Upper lobe of left lung (tissue), 6 donors: ENCODE data around the gene LTBP1. TPM values are rescaled to one million over a fixed set of nuclear protein-coding genes. Genes with fewer than 3 reads are reported as not detected.

Experiments used
- ATAC-seq, 2 donors: fragments of 200-7000 bp; cut with Tn5 transposase; one replicate each; pipeline ENCODE4 v1.9.1; 2022; ENCODE audit warnings: mild to moderate bottlenecking in 2 of 2, moderate library complexity in 2 of 2; ENCODE audit not compliant: low FRiP score in 2 of 2
- DNase-seq, 2 donors: peaks; one replicate each; pipeline ENCODE4 v3.0.0-alpha.2; 2019 to 2020
- H3K27ac ChIP-seq, 4 donors: fragments of 200-600 bp; sonication (generic); one replicate each; pipeline ENCODE4 v1.5.1; 2016 to 2019
- H3K27me3 ChIP-seq, 4 donors: fragments of 200-600 bp; sonication (generic); one replicate each; pipeline ENCODE4 v1.5.1; 2017 to 2019
- H3K36me3 ChIP-seq, 4 donors: fragments of 200-600 bp; sonication (generic); one replicate each; pipeline ENCODE4 v1.5.1; 2016 to 2019
- H3K4me1 ChIP-seq, 4 donors: fragments of 200-600 bp; sonication (generic); one replicate each; pipeline ENCODE4 v1.5.1; 2018 to 2019
- H3K4me3 ChIP-seq, 4 donors: fragments of 200-600 bp; sonication (generic); one replicate each; pipeline ENCODE4 v1.5.1; 2017 to 2019; ENCODE audit warnings: mild to moderate bottlenecking in 2 of 4, moderate library complexity in 1 of 4
- H3K9me3 ChIP-seq, 4 donors: fragments of 200-600 bp; sonication (generic); one replicate each; pipeline ENCODE4 v1.5.1; 2018 to 2019
- CTCF ChIP-seq, 6 experiments: fragments of 450-650 bp in 4 of 6; fragments of 200-600 bp in 2 of 6; sonication (generic) in 2 of 6; IDR thresholded peaks; one replicate each; pipeline ENCODE4 v1.5.1; 2016 to 2019; ENCODE audit warnings: antibody characterized with exemption in 6 of 6
- EP300 ChIP-seq, 4 donors: sonication (generic); formaldehyde crosslinking; IDR thresholded peaks; one replicate each; pipeline ENCODE4 v1.5.1; 2017; ENCODE audit warnings: antibody characterized with exemption in 4 of 4, control low read depth in 2 of 4
- POLR2A ChIP-seq, 4 donors: fragments of 450-650 bp; IDR thresholded peaks; one replicate each; pipeline ENCODE4 v1.5.1; 2016 to 2017; ENCODE audit warnings: antibody characterized with exemption in 4 of 4, mild to moderate bottlenecking in 2 of 4
- POLR2AphosphoS5 ChIP-seq, 2 donors: sonication (generic); formaldehyde crosslinking; IDR thresholded peaks; one replicate each; pipeline ENCODE4 v1.5.1; 2017; ENCODE audit warnings: antibody characterized with exemption in 2 of 2
- WGBS, 2 donors: methylation state at CpG; one replicate each; pipeline ENCODE4 v1.1.5; 2017 to 2018; 5-methylcytosine and 5-hydroxymethylcytosine counted together
- total RNA-seq, 6 donors: library from RNA; depleted of rRNA in 4 of 6; stranded (reverse); fragments of >200 nt in 4 of 6; gene quantifications; one replicate each; pipeline versions ENCODE4 v1.1.0 to v1.2.1, GENCODE V29; 2016 to 2021
- donor health status: DM: no; HTN: no; CAD: no; lungs with moderate emphysema.
- donor health status: DM: no; HTN: yes; CAD: no; lungs with severe emphysema.

The LTBP1 gene
- total RNA-seq, 6 donors from 2014 or later: 11.5 to 45.0 (median 27.1) TPM

GRCh38 chr2:33216508-33217182, 269.9 kb downstream of the LTBP1 start:
- Histone ChIP-seq H3K27me3 (no peaks in the 10 kb centered on the region), H3K4me3 (no peak overlapping the region), H3K4me1 (no peaks in the 10 kb centered on the region), H3K27ac (no peak overlapping the region), H3K9me3 (no peaks in the 10 kb centered on the region), H3K36me3 (no peaks in the 10 kb centered on the region)
- TF ChIP-seq POLR2AphosphoS5 (IDR thresholded peaks at IDR 0.05) (no peak), CTCF (IDR thresholded peaks at IDR 0.05) (no peak), EP300 (IDR thresholded peaks at IDR 0.05) (no peak), POLR2A (IDR thresholded peaks at IDR 0.05) (no peak)
- 75 to 87% methylated on average over 3 of the region's 3 CpGs for WGBS, 2 donors
- peak; percentile 5 to 15 for ATAC-seq
- DNase-seq: no peak

GRCh38 chr2:33217406-33217805, 270.7 kb downstream of the LTBP1 start:
- Histone ChIP-seq H3K4me3 (no peak overlapping the region), H3K36me3 (no peaks in the 10 kb centered on the region), H3K27me3 (no peaks in the 10 kb centered on the region), H3K9me3 (no peaks in the 10 kb centered on the region), H3K4me1 (no peaks in the 10 kb centered on the region), H3K27ac (no peak overlapping the region)
- DNase-seq: no peak
- 73 to 79% methylated on average over 3 of the region's 3 CpGs for WGBS, 2 donors
- TF ChIP-seq POLR2A (IDR thresholded peaks at IDR 0.05) (no peak), CTCF (IDR thresholded peaks at IDR 0.05) (no peak), EP300 (IDR thresholded peaks at IDR 0.05) (no peak), POLR2AphosphoS5 (IDR thresholded peaks at IDR 0.05) (no peak)
- ATAC-seq: no peak

GRCh38 chr2:33219114-33219513, 272.4 kb downstream of the LTBP1 start:
- Histone ChIP-seq H3K27me3 (no peaks in the 10 kb centered on the region), H3K27ac (no peak overlapping the region), H3K4me3 (no peak overlapping the region), H3K36me3 (no peaks in the 10 kb centered on the region), H3K4me1 (no peaks in the 10 kb centered on the region), H3K9me3 (no peaks in the 10 kb centered on the region)
- 87 to 90% methylated on average over 4 of the region's 4 CpGs for WGBS, 2 donors
- no peak for TF ChIP-seq POLR2A (IDR thresholded peaks at IDR 0.05)
- no peak for TF ChIP-seq CTCF (IDR thresholded peaks at IDR 0.05)
- TF ChIP-seq EP300 (IDR thresholded peaks at IDR 0.05): no peak
- no peak for TF ChIP-seq POLR2AphosphoS5 (IDR thresholded peaks at IDR 0.05)
- ATAC-seq: no peak
- no peak for DNase-seq

- no peaks in the 10 kb centered on the region for H3K9me3 ChIP-seq
- no peaks in the 10 kb centered on the region for H3K4me1 ChIP-seq
- H3K36me3 ChIP-seq: no peaks in the 10 kb centered on the region
- DNase-seq (no peak), ATAC-seq (no peak)
- H3K27ac ChIP-seq: no peak overlapping the region
- H3K27me3 ChIP-seq: no peaks in the 10 kb centered on the region
- no peak overlapping the region for H3K4me3 ChIP-seq
- TF ChIP-seq POLR2AphosphoS5 (IDR thresholded peaks at IDR 0.05): no peak
- no peak for TF ChIP-seq CTCF (IDR thresholded peaks at IDR 0.05)
- TF ChIP-seq POLR2A (IDR thresholded peaks at IDR 0.05): no peak
- TF ChIP-seq EP300 (IDR thresholded peaks at IDR 0.05): no peak
- WGBS, 2 donors: 38 to 42% methylated on average over 2 of the region's 2 CpGs
These were observed 273.1 kb downstream of the LTBP1 start for GRCh38 chr2:33219850-33220275.

GRCh38 chr2:33220533-33220932, 273.8 kb downstream of the LTBP1 start:
- TF ChIP-seq POLR2A (IDR thresholded peaks at IDR 0.05) (no peak), EP300 (IDR thresholded peaks at IDR 0.05) (no peak), CTCF (IDR thresholded peaks at IDR 0.05) (no peak), POLR2AphosphoS5 (IDR thresholded peaks at IDR 0.05) (no peak)
- Histone ChIP-seq H3K4me3 (no peak overlapping the region), H3K36me3 (no peaks in the 10 kb centered on the region), H3K9me3 (no peaks in the 10 kb centered on the region), H3K27me3 (no peaks in the 10 kb centered on the region), H3K4me1 (no peaks in the 10 kb centered on the region), H3K27ac (no peak overlapping the region)
- DNase-seq (no peak), ATAC-seq (peak in 1 of 2 donors; percentile 38)
- 81 to 94% methylated on average over 3 of the region's 3 CpGs for WGBS, 2 donors
